Skeletal muscle satellite cell (primary cell): ENCODE data around the gene CREB5.

ENCODE experiments used
- H3K27me3 ChIP-seq: 2 replicates; pipeline ENCODE4 v1.7.0; 2013; ENCODE audit warnings: low read length; ENCODE audit not compliant: control insufficient read depth, insufficient read depth
- H3K36me3 ChIP-seq: 2 replicates; pipeline ENCODE4 v1.7.0; 2013; ENCODE audit warnings: mild to moderate bottlenecking, control low read depth, low read length; ENCODE audit not compliant: insufficient read depth
- H3K4me1 ChIP-seq: 2 replicates; pipeline ENCODE4 v1.7.0; 2013; ENCODE audit warnings: low read length; ENCODE audit not compliant: control insufficient read depth, insufficient read depth
- H3K4me2 ChIP-seq: 2 replicates; pipeline ENCODE4 v1.7.0; 2013; ENCODE audit warnings: mild to moderate bottlenecking, low read length
- H3K4me3 ChIP-seq: 2 replicates; pipeline ENCODE4 v1.7.0; 2013; ENCODE audit warnings: low read length
- H3K9ac ChIP-seq: 2 replicates; pipeline ENCODE4 v1.7.0; 2013; ENCODE audit warnings: mild to moderate bottlenecking, low read depth, low read length, moderate library complexity
- H3K9me3 ChIP-seq: replicated peaks from 2 replicates; pipeline ENCODE4 v1.7.0; 2013; ENCODE audit warnings: mild to moderate bottlenecking, control low read depth, low read length

CREB5 gene

DNA sequence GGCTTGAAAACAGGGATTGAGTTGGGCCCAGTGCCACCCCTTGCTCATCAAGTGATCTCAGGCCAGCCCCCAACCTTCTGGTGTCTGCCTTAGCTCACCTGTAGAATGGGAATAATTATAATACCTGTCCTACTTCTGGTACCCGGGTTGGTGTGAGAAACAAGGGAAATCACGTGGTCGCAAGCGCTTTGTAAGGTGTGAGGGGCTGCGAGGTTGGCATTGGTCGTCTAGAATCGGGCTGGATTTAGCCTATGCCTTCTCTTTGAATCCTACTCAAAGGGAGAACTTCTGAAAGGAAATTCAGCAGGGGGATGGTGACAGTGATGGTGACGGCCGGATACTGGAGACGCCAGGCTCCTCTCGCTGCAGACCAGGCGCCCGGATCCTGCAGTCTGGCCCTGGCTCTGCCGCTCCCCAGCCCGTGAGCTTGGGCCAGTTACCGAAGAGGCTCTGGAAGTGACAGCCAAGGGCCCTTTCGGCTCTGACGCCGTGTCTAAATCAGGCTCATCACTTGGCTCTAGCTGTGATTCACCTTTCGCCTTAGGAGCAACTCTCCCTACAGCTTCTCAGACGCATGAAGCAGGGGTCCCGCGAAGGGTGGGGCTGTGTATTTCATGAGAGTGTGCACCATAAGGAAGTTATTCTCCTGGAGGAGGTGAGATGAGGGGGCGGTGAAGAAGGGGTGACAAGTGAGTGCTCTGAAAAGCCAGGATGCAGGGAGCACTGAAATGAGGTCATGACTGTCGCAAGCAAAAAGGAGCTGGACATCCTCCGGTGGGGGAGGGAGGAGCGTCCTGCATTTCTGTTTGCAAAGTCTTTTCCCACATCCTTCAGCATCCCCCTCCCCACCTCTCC, 4.0 kb upstream of the CREB5 start:
- H3K27me3 ChIP-seq: no peaks in the 10 kb centered on the region
- H3K4me3 ChIP-seq: peak overlapping the region; percentile 38

DNA sequence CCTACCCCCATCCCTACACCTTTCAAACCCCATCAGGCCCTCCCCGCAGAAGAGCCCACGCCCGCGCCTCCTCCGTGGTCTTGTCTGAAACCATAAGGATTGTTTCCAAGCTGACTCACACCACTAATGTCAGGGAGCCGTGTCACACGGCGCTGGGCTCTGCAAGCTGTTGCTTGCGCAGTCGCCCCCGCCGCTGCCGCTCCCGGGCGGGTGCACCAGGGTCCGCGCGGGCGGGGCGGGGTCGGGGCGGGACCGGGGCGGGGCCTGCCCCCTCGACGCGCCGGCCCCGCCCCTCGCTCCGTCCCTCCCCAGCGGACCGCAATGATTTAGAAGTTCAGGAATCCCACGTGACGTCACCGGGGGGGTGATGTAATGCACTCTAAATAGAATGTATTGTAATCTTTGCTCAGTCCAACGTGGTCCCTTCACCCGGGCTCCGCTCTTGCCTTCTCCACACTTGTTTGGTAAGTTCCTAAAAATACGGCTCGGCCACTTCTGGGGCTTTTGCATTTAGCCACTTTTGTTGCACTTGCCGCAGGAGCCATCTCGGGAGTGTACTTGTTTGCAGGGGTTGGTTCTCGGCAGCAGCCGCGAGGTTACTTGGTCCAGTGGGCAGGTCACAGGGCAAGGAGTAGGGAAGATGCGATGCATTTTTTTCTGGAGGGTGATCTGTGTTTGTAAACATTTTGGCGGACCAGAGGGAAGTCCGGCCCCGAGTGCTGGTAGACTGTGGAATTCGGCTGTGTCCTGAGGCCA, 3.2 kb upstream of the CREB5 start:
- Histone ChIP-seq H3K4me2 (peak overlapping the region; percentile 94), H3K36me3 (no peaks in the 10 kb centered on the region), H3K4me1 (peaks cover 41% of the 10 kb centered on the region), H3K9ac (peak overlapping the region; percentile 85), H3K4me3 (peak overlapping the region; percentile 73), H3K9me3 (no peaks in the 10 kb centered on the region), H3K27me3 (no peaks in the 10 kb centered on the region)

More for the DNA sequence above, 4.0 kb upstream of the CREB5 start:
- Histone ChIP-seq H3K36me3 (no peaks in the 10 kb centered on the region), H3K4me2 (peak overlapping the region; percentile 94), H3K9ac (peak overlapping the region; percentile 49), H3K4me1 (peaks cover 41% of the 10 kb centered on the region), H3K9me3 (no peaks in the 10 kb centered on the region)

DNA sequence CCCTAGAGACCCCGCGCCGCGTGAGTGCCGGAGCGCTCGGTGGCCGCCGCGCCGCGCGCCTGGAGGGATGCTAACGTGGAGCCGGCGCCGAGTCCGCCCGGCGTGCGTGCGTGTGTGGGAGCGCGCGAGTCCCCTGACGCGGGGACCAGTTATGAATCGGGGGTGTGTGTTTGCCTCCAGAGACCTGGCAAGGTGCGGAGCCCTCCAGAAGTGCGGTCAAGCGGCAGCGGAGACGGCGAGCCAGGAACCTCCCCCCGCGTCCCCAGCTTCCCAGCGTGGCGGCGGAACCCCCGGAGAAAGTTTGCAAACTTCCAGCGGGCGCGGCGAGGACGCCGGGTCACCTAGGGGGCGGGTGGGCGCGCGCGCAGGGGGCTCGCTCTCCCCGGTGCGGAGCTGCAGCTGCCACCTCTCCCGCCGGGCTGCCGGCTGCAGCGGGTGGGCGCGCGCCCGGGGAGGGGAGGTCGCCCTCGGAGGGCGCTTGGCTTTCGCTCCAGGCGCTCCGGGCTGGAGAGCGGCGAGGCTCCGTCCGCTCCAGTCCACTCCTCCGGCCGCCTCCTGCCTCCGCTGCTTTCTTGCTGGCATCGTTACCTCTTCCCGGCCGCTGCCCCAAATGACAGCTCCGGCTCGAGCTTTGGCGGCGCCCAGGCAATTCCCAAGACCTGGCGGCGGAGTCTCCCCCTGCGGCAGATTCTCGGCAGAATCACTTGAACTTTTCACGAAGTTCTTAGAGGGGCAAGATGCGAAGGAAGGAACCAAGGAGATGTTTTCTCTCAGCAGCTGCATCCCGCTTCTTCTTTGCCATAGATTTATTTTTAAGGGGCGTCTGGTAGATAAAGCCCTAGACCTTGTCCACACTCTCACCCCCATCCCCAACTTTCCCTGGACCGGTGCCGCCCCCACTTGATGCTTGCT, 2.3 kb upstream of the CREB5 start:
- peak overlapping the region; percentile 85 for H3K9ac ChIP-seq
- H3K4me3 ChIP-seq: peak overlapping the region; percentile 73

DNA sequence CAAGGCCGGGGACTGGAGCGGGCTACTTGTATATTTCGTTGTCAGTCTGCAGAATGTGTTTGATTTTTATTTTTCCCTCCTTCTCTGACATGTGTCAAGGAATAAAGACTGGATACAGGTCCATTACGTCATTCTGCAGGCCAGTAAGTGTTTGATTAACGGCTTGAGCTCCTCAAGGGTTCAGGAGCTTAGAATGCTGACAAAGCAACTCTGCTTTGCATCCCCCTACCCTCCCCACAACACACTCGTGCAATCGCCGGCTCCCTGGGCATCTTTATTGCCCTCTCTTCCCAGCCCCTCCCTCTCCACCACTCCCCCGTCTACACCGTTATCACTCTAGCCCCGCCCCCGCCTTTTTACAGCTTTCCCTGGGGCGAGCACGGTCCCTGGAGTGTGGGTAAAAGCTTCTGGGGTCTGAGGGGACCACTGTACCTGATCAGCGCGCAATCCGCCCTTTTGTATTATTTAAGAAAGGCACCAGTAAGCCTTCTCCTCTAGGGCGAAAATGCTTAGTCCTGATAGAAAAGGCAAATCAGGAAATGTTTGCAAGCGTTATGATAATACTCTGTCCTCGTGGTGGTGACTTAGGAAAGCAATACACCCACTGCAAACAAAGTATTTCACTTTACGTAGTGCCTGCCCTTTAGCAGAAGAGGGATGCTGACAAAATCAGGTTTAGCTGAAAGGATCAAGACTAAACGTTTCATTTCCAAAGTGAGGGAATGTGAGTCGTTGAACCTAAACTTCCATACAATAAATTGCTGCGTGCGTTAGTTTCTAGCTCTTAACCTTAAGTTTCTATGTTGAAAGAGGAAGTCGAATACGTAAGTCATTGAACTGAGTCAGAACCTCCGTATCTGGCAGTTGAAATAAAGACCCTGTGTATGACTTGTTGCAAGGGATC, 1.4 kb upstream of the CREB5 start:
- Histone ChIP-seq H3K9me3 (no peaks in the 10 kb centered on the region), H3K9ac (peak overlapping the region; percentile 85), H3K4me2 (peak overlapping the region; percentile 94), H3K27me3 (no peaks in the 10 kb centered on the region), H3K36me3 (no peaks in the 10 kb centered on the region), H3K4me1 (peaks cover 40% of the 10 kb centered on the region), H3K4me3 (peak overlapping the region; percentile 73)

More for the DNA sequence above, 2.3 kb upstream of the CREB5 start:
- H3K4me2 ChIP-seq: peak overlapping the region; percentile 94
- H3K27me3 ChIP-seq: no peaks in the 10 kb centered on the region
- H3K9me3 ChIP-seq: no peaks in the 10 kb centered on the region
- no peaks in the 10 kb centered on the region for H3K36me3 ChIP-seq
- H3K4me1 ChIP-seq: peaks cover 41% of the 10 kb centered on the region

DNA sequence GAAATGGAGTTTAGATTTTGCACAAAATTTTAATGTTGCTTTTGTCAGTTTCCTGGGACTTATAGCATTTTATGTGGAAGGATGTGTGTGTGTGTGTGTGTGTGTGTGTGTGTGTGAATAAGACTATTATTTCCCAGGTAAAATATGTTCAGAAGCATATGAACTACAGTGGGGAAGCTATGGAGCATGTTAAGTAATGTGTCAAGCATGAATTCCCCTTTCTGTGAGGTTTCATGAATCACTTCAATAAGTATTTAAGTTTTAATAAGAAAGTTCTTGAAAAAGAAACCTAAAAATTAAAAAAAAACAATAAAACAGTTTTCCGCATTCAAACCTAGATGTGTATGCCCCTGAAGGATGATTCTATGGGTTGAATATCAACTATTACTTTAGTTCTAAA, 693 bp downstream of the CREB5 start:
- no peak overlapping the region for H3K9ac ChIP-seq
- no peaks in the 10 kb centered on the region for H3K36me3 ChIP-seq
- H3K4me3 ChIP-seq: no peak overlapping the region
- H3K4me1 ChIP-seq: peaks cover 27% of the 10 kb centered on the region
- H3K9me3 ChIP-seq: no peaks in the 10 kb centered on the region
- no peak overlapping the region for H3K4me2 ChIP-seq
- no peaks in the 10 kb centered on the region for H3K27me3 ChIP-seq

DNA sequence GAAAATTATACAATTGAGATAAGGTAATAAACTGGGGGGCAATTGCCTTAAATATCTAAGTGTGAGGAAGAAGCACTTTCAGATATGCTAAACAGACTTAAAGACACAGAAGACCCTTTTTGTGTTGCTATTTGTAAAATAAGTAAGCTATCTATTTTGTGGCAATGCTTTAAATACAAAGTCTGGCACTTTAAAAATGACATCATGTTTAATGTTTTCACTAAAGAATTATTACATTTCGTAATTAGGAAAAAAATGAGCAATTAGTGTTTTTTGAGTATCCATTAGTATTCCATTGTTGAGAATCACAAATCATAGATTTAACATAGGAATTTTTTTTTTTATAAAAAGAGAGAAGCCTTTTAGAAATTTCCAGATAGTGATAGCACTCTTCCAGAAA, 2.1 kb downstream of the CREB5 start:
- no peaks in the 10 kb centered on the region for H3K36me3 ChIP-seq
- H3K9me3 ChIP-seq: no peaks in the 10 kb centered on the region

DNA sequence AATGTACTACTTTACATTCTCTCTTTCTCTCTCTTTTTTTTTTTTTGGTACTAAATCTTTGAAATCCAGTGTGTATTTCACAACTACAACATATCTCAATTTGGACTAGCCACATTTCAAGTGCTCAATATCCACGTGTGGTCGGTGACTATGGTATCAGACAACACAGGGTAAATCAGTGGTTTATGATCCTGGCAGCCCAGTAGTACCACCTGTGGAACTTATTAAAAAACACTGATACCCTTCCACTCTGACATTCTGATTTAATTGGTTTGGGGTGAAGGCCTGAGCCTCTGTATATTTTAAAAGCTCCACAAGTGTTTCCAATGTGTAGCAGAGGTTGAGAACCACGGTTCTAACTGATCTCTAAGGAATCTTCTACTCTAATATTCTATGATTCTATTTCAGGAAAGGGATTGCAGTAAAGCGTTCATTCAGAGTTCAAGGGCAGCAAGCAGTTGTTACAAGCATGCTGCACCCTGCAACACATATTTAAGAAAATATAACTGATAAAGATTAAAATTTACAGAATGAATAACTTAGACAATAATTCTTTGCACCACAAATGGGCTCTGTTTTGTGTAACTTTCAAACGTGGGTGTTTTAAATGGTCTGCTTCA, 5.1 kb downstream of the CREB5 start:
- Histone ChIP-seq H3K4me2 (no peak overlapping the region), H3K9ac (no peak overlapping the region), H3K4me1 (peaks cover 10% of the 10 kb centered on the region), H3K36me3 (no peaks in the 10 kb centered on the region), H3K27me3 (no peaks in the 10 kb centered on the region), H3K9me3 (no peaks in the 10 kb centered on the region), H3K4me3 (no peak overlapping the region)

More for the DNA sequence above, 2.1 kb downstream of the CREB5 start:
- no peaks in the 10 kb centered on the region for H3K27me3 ChIP-seq
- no peak overlapping the region for H3K4me3 ChIP-seq
- H3K4me2 ChIP-seq: no peak overlapping the region
- H3K4me1 ChIP-seq: peaks cover 20% of the 10 kb centered on the region
- no peak overlapping the region for H3K9ac ChIP-seq

DNA sequence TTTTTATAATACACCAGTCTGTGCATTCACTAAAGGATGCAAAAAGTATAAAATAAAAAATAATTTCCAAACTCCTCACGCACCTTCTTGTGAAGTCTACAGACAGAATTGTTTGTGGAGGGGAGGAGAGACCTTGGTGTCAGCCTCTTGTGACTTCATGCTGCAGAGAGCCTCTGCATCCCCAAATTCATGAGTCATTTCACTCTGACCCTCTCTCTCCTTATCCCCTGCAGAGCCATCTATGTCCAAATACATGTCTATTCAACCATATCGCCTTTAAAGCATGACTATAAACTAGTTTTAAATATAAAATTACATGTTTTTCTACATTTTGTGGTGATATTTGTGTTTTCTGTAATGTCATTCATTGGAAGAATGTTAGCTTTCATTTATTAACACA, 6.0 kb downstream of the CREB5 start:
- Histone ChIP-seq H3K4me2 (no peak overlapping the region), H3K4me1 (peaks cover 10% of the 10 kb centered on the region), H3K4me3 (no peak overlapping the region), H3K9ac (no peak overlapping the region), H3K36me3 (no peaks in the 10 kb centered on the region), H3K9me3 (no peaks in the 10 kb centered on the region), H3K27me3 (no peaks in the 10 kb centered on the region)

DNA sequence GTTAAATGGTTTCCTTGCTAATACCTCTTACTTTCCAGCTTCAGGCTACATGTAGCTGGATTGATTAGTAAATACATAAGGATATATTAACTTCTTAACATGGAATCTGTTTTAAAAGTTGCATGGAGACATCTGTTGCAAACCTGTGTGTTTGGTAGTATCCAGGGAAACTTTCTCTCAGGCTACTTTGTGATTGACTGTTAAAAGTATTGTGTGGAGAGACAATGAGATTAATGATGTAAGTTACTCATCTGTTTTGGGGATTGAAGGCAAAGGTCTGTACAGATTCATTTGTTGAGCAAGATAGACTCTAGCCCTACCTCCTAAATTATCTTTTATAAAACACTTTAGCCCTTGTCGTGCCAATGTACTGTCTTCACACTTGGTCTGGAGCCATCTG, 6.6 kb downstream of the CREB5 start:
- Histone ChIP-seq H3K36me3 (no peaks in the 10 kb centered on the region), H3K9ac (no peak overlapping the region), H3K4me2 (no peak overlapping the region), H3K27me3 (no peaks in the 10 kb centered on the region), H3K9me3 (no peaks in the 10 kb centered on the region), H3K4me3 (no peak overlapping the region), H3K4me1 (peaks cover 10% of the 10 kb centered on the region)

DNA sequence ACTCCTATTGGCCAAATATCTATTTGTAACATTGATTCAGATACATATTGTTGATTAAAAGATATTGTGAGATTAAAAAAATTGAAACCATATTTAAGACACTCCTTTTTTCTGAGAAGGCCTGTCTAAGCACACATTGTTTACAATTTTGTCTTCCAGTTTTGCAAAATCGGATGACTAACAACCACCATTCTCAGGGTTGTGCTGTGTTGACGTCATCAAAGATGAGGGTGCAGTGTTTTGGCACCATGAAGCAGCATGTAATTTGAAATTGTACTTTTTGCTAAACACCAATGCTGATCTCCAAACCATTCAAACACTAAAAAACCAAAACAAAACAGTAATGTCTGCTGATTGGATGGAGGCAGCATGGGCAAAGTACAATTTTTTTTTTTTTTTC, 7.4 kb downstream of the CREB5 start:
- Histone ChIP-seq H3K27me3 (no peaks in the 10 kb centered on the region), H3K4me3 (no peak overlapping the region), H3K4me2 (no peak overlapping the region), H3K9ac (peak overlapping the region; percentile 22), H3K4me1 (peaks cover 10% of the 10 kb centered on the region), H3K9me3 (no peaks in the 10 kb centered on the region), H3K36me3 (no peaks in the 10 kb centered on the region)
